Prostate gland (tissue), 1 donor: ENCODE results near the gene RBPJ.

Source experiments
- POLR2A ChIP-seq: fragments of 450-650 bp; IDR thresholded peaks from one replicate; pipeline ENCODE4 v1.6.1; 2016; ENCODE audit warnings: antibody characterized with exemption, mild to moderate bottlenecking
- POLR2AphosphoS5 ChIP-seq: sonication (generic); formaldehyde crosslinking; IDR thresholded peaks from one replicate; pipeline ENCODE4 v1.6.1; 2017; ENCODE audit warnings: antibody characterized with exemption

DNA sequence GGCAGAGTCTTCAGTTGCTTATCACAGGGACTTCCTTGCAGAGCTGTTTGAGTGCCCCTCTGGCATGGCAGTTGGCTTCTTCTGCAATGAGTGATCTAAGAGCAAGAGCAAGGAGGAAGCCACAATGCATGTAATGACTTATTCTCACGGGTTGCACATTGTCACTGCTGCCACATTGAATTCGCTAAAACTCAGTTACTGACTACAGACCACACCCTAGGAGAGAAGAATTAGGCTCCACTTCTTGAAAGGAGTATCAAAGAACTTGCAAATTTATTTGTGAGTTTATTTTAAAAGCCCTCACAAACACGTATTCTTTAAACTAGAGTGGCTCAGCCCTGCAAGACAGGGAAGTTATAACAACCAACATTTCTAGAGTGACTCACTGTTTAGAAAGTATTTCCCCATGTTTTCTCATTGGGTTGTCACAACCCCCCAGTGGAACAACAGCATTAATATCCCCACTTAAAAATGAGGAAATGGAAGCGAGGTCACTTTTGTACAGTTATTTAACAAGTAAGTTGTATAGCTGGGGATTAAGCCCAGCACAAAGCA, 32.4 kb upstream of the RBPJ start:
- TF ChIP-seq POLR2AphosphoS5 (no peak), POLR2A (no peak)
